Measurements from ENCODE around the gene PSMD6. TPM values are rescaled to one million over a fixed set of nuclear protein-coding genes. Genes with fewer than 3 reads are reported as not detected.

Gene PSMD6
- total and polyA plus RNA-seq, 9 of the 15 experiments (the other 6 are each of a cell fraction or from before 2014, with no cell fraction given) = 78.2 to 133 (median 113) TPM

DNA sequence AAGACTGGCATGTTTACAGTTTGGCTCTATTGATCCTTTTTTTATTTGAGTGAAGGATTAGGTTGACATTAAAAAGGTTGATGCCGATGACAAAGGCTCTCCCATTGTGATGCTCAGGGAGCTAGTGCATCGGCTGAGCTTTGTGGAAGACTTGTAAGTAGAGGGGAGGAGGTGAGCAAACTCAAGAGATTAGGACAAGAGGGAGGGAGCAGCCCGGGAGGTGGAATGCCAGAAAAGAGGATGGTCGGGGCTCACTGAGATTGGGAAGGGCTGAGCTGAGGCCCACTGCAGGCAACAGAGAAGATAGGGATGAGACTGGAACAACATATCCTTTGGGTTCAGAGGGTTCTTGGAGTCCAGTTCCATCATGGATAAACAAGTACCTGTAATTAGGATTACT lies 26.5 kb upstream of the PSMD6 start:
- H3K27ac ChIP-seq (ENCODE audit: extremely low read depth, low read depth, low read length) = no peak overlapping the region
- H3K4me2 ChIP-seq (ENCODE audit: insufficient read depth, low read length) = no peak overlapping the region
- no peaks in the 10 kb centered on the region for H4K20me1 ChIP-seq (replicated peaks; ENCODE audit: control insufficient read depth, insufficient read depth, low read length)
- BruUV-seq (replicated peaks) = no TSS peak
- no peaks in the 10 kb centered on the region for H3K9me3 ChIP-seq (replicated peaks; ENCODE audit: control insufficient read depth, insufficient read depth, low read depth, low read length)
- in situ Hi-C loops (cut with MboI) (no loop called here), intact Hi-C loops (cut with micrococcal nuclease) (no loop called here)
- no peaks in the 10 kb centered on the region for H3K79me2 ChIP-seq (ENCODE audit: control insufficient read depth, insufficient read depth, low read length)
- H3K9me1 ChIP-seq (ENCODE audit: control insufficient read depth, insufficient read depth, low read length) = no peaks in the 10 kb centered on the region
- no peak overlapping the region for H3K4me3 ChIP-seq
- DNase-seq (ENCODE audit: extremely low read depth in 1 of 4, low spot score in 3 of 4) (no peak), ATAC-seq (no peak), FAIRE-seq (no peak)
- no peaks in the 10 kb centered on the region; a peak in 1 of 5 replicates for H3K27me3 ChIP-seq (ENCODE audit: control insufficient read depth in 2 of 2, insufficient read depth in 2 of 2, low read length in 2 of 2)
- 0% methylated on average over 4 of the region's 4 CpGs for WGBS (ENCODE audit: insufficient coverage, low coverage, missing lambda C conversion rate)
- TF ChIP-seq, protein P1, sequence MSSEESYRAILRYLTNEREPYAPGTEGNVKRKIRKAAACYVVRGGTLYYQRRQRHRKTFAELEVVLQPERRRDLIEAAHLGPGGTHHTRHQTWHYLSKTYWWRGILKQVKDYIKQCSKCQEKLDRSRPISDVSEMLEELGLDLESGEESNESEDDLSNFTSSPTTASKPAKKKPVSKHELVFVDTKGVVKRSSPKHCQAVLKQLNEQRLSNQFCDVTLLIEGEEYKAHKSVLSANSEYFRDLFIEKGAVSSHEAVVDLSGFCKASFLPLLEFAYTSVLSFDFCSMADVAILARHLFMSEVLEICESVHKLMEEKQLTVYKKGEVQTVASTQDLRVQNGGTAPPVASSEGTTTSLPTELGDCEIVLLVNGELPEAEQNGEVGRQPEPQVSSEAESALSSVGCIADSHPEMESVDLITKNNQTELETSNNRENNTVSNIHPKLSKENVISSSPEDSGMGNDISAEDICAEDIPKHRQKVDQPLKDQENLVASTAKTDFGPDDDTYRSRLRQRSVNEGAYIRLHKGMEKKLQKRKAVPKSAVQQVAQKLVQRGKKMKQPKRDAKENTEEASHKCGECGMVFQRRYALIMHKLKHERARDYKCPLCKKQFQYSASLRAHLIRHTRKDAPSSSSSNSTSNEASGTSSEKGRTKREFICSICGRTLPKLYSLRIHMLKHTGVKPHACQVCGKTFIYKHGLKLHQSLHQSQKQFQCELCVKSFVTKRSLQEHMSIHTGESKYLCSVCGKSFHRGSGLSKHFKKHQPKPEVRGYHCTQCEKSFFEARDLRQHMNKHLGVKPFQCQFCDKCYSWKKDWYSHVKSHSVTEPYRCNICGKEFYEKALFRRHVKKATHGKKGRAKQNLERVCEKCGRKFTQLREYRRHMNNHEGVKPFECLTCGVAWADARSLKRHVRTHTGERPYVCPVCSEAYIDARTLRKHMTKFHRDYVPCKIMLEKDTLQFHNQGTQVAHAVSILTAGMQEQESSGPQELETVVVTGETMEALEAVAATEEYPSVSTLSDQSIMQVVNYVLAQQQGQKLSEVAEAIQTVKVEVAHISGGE (CRISPR knock-in tag; IDR thresholded peaks at IDR 0.05) = peak in 1 of 3 experiments; percentile 64; a peak in 2 of 6 replicates
- TF ChIP-seq ZNF583 (CRISPR knock-in tag; IDR thresholded peaks at IDR 0.05) (no peak), SMAD1 (IDR thresholded peaks at IDR 0.05; ENCODE audit: low read depth, low read length, partially characterized antibody) (no peak), RB1 (IDR thresholded peaks at IDR 0.05; ENCODE audit: low read depth) (no peak)
- no peaks in the 10 kb centered on the region; a peak in 1 of 5 replicates for H3K4me1 ChIP-seq (replicated peaks in 1 of 2; ENCODE audit: control insufficient read depth in 2 of 2, insufficient read depth in 2 of 2, low read length in 2 of 2)
- ChIA-PET CTCF (ENCODE audit: low intra/inter-chr PET ratio) (no interaction called here), POLR2A (no interaction called here)
- H3K9ac ChIP-seq (ENCODE audit: insufficient read depth in 1 of 2, low read depth in 2 of 2, low read length in 2 of 2) = no peak overlapping the region
- no peak overlapping the region for H2AFZ ChIP-seq (ENCODE audit: low read depth, low read length)
- no peaks in the 10 kb centered on the region for H3K36me3 ChIP-seq (ENCODE audit: control insufficient read depth, insufficient read depth, low read length)

Data from K562 (cell line).